Umbilical cord (tissue), 2 donors: ENCODE data around the gene RAB6B. TPM values are rescaled to one million over a fixed set of nuclear protein-coding genes. Genes with fewer than 3 reads are reported as not detected.

Source experiments
- DNase-seq: peaks from one replicate; pipeline ENCODE4 v3.0.0-alpha.2; 2015; ENCODE audit warnings: low spot score
- total RNA-seq: library from RNA; depleted of rRNA; stranded (reverse); fragments of >200 nt; gene quantifications from one replicate; pipeline ENCODE4 v1.2.3, GENCODE V29; 2014; ENCODE audit warnings: low replicate concordance; ENCODE audit not compliant: insufficient read depth

RAB6B gene
- total RNA-seq, 1 donor from 2014 or later, result 2.6 TPM

- no peak for DNase-seq
Measured at GRCh38 chr3:133881939-133882825, 13.5 kb downstream of the RAB6B start.

- no peak for DNase-seq
Measured at GRCh38 chr3:133881492-133881891, 14.2 kb downstream of the RAB6B start.

GRCh38 chr3:133880886-133881455 is 14.7 kb downstream of the RAB6B start:
- DNase-seq, result no peak

- DNase-seq, result no peak
Measured at GRCh38 chr3:133880287-133880686, 15.4 kb downstream of the RAB6B start.

- no peak for DNase-seq
Measured at GRCh38 chr3:133878518-133878917, 17.2 kb downstream of the RAB6B start.

GRCh38 chr3:133877221-133877620 is 18.5 kb downstream of the RAB6B start:
- DNase-seq, result no peak

GRCh38 chr3:133874761-133875438 is 20.8 kb downstream of the RAB6B start:
- DNase-seq, result no peak

- DNase-seq, result no peak
Measured at GRCh38 chr3:133874344-133874743, 21.3 kb downstream of the RAB6B start.

- no peak for DNase-seq
Measured at GRCh38 chr3:133872781-133873180, 22.9 kb downstream of the RAB6B start.

GRCh38 chr3:133872161-133872560 is 23.5 kb downstream of the RAB6B start:
- no peak for DNase-seq

- no peak for DNase-seq
Measured at GRCh38 chr3:133871368-133872090, 24.2 kb downstream of the RAB6B start.

- no peak for DNase-seq
Measured at GRCh38 chr3:133870822-133871221, 24.9 kb downstream of the RAB6B start.

GRCh38 chr3:133869586-133869985 is 26.1 kb downstream of the RAB6B start:
- DNase-seq, result no peak

- DNase-seq, result no peak
Measured at GRCh38 chr3:133868758-133869475, 26.8 kb downstream of the RAB6B start.

- DNase-seq, result no peak
Measured at GRCh38 chr3:133868186-133868585, 27.5 kb downstream of the RAB6B start.

GRCh38 chr3:133866141-133866540 is 29.5 kb downstream of the RAB6B start:
- DNase-seq, result no peak

- no peak for DNase-seq
Measured at GRCh38 chr3:133865136-133865855, 30.4 kb downstream of the RAB6B start.

- DNase-seq, result no peak
Measured at GRCh38 chr3:133864616-133865015, 31.1 kb downstream of the RAB6B start.

- DNase-seq, result no peak
Measured at GRCh38 chr3:133863911-133864310, 31.8 kb downstream of the RAB6B start.

GRCh38 chr3:133862161-133862560 is 33.5 kb downstream of the RAB6B start:
- DNase-seq, result no peak

- no peak for DNase-seq
Measured at GRCh38 chr3:133860519-133860918, 35.2 kb downstream of the RAB6B start.
